HG03439 (cell line): ENCODE measurements around the gene MT1H.

Experiments used
- ATAC-seq: cut with Tn5 transposase; IDR thresholded peaks from one replicate; pipeline ENCODE4 v1.9.1; 2021; ENCODE audit warnings: mild to moderate bottlenecking, moderate library complexity; ENCODE audit not compliant: unreplicated experiment

Gene MT1H

DNA sequence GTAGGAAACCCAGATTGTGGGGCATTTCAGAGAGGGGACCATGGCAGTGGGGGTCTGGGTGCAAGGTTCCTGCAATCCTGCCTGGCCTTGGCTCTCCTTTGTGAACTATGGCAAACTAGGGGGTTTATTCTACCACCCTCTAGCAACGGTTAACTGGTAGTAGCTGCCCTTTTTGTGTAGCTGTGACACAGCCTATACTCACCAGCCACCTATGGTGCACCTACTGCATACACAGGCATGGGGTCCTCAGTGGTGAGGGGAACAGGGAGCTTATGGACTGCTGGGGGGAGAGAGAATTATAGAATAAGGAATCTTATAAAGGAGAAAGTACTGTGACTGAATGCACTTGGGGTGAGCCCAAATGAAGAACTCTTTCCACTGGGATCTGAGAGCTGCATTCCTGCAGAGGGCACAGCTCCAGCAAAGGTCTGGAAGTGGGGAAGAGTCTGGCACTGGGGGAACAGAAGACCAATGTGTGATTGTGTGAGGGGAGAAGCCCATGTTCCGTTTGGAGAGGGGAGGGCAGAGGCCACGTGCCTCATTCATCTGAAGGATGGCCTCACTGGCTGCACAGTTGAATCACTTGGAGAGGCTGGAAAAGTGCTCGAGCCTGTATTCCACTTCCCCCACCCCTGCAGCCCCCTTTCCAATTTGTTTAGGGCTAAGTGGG is 14.8 kb downstream of the MT1H start:
- ATAC-seq, result no peak

DNA sequence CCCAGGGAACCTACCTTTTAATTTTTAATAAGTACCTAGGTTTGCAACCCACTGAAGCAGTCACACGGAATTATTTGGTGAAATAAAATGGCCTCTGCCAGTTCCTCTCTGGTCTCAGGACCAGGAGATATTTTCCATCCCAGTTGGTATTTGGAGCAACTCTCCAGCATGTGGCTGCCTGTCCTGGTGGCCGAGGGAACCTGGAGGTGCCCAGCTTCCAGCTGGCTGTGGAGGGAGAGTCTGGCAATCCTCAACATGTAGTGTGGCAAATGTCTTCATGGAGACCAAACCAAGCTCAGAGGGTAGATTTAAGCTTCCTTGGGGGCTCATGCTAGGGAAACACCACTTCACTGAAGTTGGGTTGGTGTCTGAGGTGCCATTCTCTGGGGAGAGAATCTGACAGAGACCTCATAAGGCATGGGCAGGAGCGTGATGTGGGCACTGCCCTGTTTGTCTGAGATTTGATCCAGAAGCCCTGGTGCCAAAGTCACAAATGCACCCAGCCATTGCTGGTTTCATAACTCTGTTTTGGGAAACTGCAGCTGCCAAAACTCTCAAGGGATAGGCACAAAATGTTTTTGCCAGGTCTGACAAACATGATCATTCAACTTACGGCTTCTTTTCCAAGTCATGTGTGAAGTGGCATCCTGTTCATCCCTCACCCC is 15.4 kb downstream of the MT1H start:
- no peak for ATAC-seq

DNA sequence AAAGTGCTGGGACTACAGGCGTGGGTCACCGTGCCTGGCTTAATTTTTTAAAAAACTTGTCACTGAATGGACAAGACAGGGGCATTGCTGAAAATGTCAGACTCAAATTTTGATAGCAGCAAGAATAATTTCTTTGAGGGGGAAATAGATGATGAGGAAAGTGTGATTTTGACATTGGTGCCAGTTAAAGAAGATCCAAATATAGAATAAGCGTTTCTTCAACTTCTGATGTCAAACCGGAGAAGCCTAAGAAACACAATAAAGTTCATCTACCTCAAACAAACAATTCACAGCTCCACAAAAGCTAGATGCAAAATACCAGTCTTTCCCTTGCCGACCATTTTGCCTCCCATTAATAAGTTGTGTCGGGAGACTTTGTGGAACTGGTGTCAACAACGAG is 17.1 kb downstream of the MT1H start:
- no peak for ATAC-seq

DNA sequence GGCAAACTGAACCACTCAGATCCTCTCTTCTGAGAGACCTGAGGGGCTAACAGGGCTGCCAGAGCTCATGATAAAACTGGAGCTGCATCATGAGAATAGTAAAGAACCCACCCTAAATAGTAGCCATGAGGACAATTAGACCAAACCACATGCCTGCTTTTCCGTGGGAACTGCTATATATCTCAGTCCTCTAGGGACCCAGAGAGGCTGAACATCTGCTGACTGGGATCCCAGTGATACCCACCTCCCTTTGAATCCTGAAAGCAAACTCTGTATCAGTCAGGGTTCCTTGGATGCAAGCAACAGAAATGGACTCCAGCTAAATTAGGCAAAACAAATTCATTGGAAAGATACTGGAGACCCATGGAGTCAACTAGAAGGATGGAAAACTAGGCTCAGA is 19.1 kb downstream of the MT1H start:
- ATAC-seq, result no peak

DNA sequence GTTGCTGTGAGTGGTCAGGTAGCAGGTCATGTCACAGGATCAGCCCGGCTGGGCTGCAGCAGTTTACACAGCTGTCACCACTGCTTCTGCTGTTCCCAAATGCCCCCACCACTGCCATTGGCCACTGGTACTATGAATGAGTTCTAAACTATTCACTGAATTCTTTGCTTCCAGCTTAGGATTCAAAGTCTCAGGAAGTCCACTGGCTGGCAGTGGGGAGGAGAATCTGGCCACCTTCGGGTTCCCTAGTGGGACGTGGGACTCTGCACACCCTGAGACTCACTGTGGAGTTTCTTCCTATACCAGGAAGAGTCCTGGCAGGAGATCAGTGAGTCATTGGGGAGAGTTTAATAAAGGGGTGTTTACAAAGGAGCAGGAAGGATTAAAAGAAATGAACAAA is 19.6 kb downstream of the MT1H start:
- ATAC-seq, result no peak

DNA sequence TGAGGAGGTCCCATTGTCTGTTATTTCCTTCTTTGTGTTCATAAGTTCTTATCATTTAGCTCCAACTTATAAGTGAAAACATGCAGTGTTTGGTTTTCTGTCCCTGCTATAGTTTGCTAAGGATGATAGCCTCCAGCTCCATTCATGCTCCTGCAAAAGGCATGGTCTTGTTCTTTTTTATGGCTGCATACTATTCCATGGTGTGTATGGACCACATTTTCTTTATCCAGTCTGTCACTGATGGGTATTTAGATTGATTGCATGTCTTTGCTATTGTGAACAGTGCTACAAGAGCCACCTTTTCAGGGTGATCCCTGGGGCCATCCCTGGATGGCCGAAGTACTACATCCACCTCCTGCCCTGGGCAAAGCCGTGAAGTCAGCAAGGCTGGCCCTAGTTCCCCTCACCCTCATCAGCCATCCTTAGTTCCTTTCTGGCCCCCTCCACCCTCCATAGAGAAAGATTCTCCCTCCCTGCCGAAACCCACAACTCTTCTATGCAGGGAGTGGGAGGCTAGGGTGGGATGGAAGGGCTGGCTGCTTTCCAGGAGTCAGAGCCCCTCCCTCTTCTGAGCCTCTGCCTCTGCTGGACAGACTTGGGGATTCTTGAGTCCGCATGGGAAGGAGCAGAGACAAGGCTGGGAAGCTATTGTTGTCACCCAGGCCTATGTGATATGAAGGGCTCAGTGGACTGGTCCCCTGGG is 21.0 kb downstream of the MT1H start:
- ATAC-seq, result no peak

DNA sequence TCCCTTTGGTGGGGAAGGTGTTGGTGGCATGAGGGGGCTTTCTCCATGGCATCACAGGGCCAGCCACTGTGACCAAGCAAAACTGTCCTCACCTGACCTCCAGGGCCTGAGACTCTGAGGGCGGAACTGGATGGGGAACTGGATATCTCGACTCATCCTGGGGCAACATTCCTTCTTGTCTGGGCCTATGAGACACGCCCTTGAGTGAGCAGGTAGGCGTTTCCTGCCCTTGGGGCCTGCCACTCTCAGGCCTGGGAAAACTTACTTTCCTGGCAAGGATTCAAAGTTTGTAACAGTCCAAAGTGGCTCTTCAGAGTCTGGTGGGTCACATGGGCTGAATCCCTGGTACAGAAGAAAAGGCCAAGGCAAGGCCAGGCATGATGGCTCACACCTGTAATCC is 22.3 kb downstream of the MT1H start:
- no peak for ATAC-seq

DNA sequence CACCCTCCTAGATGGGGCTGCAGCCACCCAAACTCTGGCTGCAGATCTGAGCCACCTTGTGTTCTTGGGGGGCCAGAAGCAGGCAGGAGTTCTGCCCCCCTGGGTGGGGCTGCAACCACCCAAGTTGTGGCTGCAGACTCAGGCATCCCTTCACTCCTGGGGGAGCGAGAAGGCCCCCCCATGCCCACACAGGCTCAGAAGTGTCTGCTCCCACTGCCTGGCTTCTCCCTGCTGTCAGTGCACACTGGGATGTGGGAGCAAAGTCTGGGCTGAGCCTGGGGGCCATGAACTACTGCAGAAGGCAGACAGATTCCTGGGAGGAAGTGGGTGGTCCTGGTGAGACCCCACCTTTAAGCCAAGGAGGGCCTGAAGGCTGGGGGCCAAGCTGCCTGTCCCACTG is 25.6 kb downstream of the MT1H start:
- ATAC-seq, result no peak

DNA sequence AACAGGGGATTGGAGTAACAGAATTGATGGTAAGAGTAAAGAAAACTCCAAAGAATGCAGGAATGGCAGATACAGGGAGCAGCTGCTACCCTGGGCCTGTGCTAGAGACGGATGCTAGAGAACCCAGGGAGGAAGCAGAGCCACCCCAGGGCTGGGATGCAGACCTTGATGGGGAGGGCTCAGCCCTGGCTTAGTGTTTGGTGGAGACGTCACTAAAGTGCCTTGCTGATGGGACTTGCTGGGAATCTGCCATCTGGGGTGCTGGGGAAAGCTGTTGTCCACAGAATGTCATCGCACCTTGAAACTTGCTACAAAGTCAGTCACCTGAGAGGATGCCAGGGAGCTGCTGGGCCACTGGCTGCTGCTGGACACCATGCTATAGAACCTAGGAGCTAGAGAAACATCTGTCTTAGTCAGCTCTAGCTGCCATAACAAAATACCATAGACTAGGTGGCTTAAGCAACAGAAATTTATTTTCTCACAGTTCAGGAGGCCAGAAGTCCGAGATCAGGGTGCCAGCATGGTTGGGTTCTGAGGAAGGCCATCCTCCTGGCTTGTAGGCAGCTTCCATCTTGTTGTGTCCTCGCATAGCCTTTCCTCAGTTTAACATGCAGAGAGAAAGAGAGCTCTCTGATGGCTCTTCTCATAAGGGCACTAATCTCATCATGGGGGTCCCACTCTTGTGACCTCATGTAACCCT is 28.0 kb downstream of the MT1H start:
- no peak for ATAC-seq

DNA sequence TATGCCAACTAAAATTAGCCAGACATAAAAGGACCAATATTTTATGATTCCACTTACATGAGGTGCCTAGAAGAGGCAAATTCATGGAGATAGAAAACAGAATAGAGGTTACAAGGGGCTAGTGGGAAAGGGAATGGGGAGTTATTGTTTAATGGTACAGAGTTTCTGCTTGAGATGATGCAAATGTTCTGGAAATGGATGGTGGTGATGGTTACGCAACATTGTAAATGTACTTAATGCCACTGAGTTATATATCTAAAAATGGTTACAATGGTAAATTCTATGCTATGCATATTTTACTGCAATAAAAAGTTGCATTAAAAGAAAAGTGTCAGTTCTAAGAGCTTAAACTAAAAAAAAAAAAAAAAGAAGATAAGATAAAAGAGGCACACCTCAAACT is 30.6 kb downstream of the MT1H start:
- ATAC-seq, result no peak

DNA sequence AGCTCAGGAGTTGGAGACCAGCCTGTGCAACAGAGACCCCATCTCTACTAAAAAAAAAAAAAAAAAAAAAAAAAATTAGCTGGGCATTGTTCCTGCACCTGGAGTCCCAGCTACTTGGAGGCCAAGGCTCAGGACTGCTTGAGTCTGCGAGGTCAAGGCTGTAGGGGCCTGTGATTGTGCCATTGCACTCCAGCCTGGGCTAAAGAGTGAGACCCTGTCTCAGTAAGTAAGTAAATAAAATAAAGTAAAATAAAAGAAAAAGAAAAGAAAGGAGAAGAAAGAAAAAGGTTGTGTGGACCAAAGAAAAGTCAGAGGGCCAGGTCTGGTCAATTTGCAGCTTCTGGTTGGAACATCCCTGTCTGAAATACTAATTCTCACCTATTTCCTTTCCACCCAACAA is 31.0 kb downstream of the MT1H start:
- ATAC-seq, result no peak

DNA sequence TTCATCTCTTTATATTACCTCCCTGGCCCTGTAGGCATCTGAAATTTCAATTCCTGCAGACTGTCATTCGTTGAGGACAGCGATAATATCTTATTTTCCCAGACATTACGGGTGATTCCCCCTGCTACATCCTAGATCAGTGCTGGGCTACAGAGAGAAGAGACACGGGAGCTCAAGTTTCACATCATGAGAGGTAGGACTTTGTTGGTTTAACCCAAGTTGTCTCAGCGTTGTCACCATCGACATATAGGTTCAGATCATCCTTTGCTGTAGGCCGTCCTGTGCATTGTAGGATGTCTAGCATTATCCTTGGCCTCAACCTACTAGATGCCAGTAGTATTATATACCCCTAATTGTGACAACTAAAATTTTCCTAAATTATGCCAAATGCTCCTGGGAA is 31.9 kb downstream of the MT1H start:
- ATAC-seq, result no peak

DNA sequence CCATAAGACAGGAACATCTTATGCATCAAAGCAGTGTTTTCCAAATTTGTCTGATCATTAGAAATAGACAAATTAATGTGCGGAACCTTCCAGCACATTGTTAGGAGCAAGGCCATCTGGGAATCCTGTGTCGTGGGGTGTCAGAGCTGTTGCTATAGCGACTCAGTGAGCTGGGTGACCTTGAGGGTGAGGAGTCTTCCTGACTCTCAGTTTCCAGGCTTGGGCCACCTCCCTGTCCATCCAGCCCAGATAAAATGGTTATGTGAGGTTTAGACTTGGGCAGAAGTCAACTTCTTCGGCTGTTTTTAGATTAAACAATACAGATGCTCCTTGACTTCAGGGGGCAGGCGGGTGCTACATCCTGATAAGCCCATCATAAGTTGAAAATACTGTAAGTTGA is 33.2 kb downstream of the MT1H start:
- ATAC-seq, result no peak

DNA sequence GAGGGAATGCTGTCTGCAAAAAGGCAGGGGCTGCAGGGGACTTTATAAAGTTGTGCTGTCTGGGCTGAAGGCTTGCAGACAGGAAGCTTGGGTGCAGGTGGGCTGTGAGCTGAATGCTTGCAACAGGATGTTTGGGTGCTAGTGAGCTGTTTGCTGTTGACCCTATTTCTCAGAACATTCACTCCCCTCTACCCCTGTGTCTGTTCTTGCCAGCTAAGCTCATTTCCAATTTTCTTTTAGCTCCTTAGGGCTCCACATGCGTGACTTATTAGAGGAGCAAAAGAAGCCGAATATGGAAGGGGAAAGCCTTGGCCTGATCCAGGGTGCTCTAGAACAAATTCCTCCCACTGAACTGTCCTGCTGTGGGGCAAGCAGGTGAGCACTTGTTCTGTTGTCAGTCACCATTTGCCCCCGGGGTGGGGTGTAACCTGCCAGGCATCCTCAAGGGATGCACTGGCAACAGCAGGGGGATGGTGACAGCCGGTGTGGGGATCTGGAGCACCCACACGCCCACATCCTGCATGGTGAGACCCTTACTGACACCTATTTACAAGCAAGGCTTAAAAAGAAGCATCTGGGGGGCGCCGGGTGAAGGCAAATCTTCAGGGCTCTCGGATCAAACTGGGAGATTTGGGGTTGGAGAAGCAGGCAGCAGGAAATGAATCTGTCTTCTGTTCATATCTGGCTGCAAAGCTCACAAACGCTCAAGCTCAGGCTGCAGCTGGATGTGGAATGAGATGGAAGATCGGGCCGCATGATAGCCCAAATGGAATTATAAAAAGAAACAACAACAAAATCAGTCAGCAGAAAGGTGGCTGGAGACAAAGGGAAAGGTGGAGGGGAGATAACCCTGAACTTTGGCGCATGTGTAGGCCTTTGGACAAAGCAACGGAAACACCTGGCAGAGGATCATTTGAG is 39.2 kb downstream of the MT1H start:
- ATAC-seq, result no peak

DNA sequence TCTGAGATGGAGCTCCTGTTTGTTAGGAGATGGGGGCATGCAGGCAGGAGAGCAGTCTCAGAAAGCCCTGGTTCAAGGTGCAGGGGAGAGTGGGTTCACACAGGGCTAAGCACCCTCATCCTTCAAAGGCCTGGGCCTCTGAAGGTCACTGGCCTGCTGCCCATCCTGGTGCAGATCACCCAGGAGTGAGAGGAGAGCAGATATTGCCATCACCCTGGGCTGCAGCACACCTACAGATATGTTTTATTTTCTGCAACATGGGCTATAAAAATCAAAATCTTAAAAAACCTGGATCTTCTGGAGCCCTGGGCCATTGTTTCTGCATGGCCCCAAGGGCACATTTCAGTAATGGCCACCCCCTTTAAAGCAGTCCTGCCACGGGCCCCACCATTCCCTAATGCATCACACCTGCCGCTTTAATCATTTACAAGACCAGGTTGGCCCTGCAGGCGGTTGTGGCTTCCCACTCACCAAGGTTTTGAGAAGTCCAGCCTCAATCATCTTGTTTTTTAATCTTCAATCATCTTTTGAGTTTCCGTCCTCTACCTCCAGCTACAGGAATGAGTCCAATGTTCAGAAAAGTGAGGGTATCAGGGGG is 39.9 kb downstream of the MT1H start:
- ATAC-seq, result no peak

DNA sequence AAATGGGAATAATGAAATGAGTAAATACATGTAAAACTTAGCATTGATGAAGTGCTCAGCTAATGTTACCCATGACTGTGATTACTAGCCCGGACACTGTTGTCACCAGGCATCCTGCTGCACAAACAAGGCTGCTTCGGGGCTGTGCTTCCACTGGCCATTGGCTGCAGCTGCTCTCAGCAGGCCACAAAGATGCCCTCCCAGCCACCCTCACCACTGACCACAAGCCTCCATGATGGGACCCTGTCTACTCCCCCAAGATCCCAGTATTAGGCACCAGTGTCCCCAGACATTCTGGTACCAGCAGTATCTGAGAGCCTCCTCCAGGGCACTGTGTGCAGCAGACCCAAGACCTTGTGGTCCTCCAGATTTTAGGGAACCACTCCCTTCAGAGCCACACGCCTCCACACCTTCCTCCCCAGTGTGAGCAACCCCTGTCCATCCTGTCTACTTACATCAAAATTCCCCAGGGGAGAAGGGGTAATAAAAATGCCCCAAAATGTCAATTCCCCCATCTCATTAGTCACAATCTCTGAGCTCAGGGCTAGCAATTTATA is 40.6 kb downstream of the MT1H start:
- no peak for ATAC-seq

DNA sequence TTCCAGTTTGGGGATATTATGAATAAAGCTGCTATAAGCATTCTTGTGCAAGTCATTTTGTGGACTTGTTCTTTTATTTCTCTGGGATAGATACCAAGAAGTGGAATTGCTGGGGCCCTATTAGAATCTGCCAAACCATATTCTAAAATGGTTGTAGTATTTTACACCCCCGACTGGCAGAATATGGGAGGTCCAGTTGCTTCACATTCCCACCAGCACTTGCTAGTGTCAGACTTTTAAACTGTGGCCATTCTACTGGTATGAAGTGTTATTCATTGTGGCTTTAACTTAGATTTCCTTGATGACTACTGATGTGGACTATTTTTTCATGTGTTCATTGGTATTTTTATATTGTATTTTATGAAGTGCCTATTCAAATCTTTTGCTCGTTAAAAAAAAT is 42.2 kb downstream of the MT1H start:
- ATAC-seq, result no peak

DNA sequence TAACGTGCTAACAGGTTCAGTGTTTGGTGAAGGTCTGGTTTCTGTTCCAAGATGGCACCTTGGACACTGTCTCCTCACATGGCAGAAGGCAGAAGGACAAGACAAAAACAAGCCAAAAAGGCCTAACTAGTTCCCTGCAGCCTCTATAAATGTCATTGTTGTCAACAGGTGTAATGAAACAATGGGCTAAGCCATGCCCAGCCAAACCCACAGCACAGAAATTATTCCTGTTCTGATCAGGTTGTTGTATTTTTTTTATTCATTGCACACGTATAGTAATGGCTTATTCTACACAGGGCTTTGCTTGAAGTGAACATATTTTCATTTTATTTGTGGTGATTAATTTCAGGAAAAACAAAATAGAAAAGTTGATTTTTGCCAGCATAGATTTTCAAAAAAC is 44.2 kb downstream of the MT1H start:
- no peak for ATAC-seq

DNA sequence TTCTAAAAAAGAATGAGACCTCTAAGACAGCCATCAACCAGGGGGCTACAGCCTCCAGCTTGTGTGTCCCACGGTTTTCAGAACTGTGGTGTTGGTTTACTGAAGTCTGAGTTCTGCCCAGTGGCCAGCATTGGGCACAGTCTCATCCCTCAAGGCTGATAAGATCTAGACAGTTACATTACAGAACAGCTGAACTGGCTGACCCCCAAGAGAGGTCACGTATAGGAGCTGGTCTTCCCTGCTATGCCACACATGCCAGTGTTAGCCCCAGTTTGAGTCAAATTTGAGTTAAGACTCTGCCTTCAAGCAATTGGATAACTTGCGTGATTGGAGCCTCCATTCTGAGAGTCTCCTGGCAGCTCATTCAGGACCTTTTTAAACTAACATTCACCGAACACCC is 45.5 kb downstream of the MT1H start:
- no peak for ATAC-seq

DNA sequence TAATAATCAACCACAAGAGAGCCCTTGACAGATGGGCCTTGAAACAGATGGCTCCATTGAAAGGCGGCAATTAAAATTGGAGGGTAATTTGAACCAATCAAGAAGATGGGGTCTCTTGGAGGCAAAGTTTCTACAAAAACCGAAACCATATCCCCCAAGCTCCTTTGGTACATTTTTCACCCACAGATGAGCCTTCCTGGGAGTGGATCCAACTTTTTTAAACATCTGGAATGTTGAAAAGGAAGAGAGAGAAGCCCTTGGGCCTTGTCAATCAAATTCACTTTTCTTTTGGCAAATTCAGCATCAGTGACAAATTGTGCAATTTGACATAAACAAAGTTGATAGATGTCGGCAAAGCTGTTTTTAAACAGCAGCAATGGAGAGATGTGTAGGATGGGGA is 47.1 kb downstream of the MT1H start:
- no peak for ATAC-seq
